ENCODE results near the gene SLC2A11.

The SLC2A11 gene
- total RNA-seq = 2.0 to 12.8 (median 6.9) reads per million in 9 experiments

- peaks cover 19 to 20% of the 10 kb centered on the region in 2 donors for H3K4me1 Mint-ChIP-seq (ENCODE audit: low read depth in 2 of 2)
- H3K27me3 Mint-ChIP-seq = no peaks in the 10 kb centered on the region
Measured at GRCh38 chr22:23857606-23858483, at the start of gene SLC2A11. TSS of gene SLC2A11 (plus strand) at chr22:23857875. CDS start at chr22:23858000, 125 bp downstream.

GRCh38 chr22:23812378-23812777 is 45.3 kb upstream of the SLC2A11 start:
- no peak for DNase-seq
- ATAC-seq (replicated peaks) = no peak
- Mint-ChIP-seq H3K27ac (no peak overlapping the region), H3K9me3 (no peaks in the 10 kb centered on the region), H3K4me3 (no peak overlapping the region), H3K4me1 (ENCODE audit: low read depth in 2 of 2) (no peaks in the 10 kb centered on the region), H3K36me3 (ENCODE audit: insufficient read depth) (peaks cover 52% of the 10 kb centered on the region), H3K27me3 (no peaks in the 10 kb centered on the region)

More at GRCh38 chr22:23857606-23858483, at the start of gene SLC2A11:
- peak; percentile 86 to 90 (median 88) for DNase-seq
- ATAC-seq (replicated peaks) = peak; percentile 94
- Mint-ChIP-seq H3K27ac (peak within 1 kb of the TSS; percentile 84 to 91), H3K9me3 (no peaks in the 10 kb centered on the region), H3K4me3 (peak within 1 kb of the TSS; percentile 93 to 96), H3K36me3 (ENCODE audit: insufficient read depth) (peaks cover 17% of the 10 kb centered on the region)

GRCh38 chr22:23815541-23816155 is 42.0 kb upstream of the SLC2A11 start:
- ATAC-seq (replicated peaks) (no peak), DNase-seq (no peak)
- peak overlapping the region in 1 of 2 donors; percentile 65 for H3K27ac Mint-ChIP-seq
- H3K27me3 Mint-ChIP-seq = no peaks in the 10 kb centered on the region
- H3K4me3 Mint-ChIP-seq = no peak overlapping the region
- H3K4me1 Mint-ChIP-seq (ENCODE audit: low read depth in 2 of 2) = peaks cover 0 to 3% of the 10 kb centered on the region in 2 donors
- H3K36me3 Mint-ChIP-seq (ENCODE audit: insufficient read depth) = peaks cover 43% of the 10 kb centered on the region
- H3K9me3 Mint-ChIP-seq = no peaks in the 10 kb centered on the region

DNA sequence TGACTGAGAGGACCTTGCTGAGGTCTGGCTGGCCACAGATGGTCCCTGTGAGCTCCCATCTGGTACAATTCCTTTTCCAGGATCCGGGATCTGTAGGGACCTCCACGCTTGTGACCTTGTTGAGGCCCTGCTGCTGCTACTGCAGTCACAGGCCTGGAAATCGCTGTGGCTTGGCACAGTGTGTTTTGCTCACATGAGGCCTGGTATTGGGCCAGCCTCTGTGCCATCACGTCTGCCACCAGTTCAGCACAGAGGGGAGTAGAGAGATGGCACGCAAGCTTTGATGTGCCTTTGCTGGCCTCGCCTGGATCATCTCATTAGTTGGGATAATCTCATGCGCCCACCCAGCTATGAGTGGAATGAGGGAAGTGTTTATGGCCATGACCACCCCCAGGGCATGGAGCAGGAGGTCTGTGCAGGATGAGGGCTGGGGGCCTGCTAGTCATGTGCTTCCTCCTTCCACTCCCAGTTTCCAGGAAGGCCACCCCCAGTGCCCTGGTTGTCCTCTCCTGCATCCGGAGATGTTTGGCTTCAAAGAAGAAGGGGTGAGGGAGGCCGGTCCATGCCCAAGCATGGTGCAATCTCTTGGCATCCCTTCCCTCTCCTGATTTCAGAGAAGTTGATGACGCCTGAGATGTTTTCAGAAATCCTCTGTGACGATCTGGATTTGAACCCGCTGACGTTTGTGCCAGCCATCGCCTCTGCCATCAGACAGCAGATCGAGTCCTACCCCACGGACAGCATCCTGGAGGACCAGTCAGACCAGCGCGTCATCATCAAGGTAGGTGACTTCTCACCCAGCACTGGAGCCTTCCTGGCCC is 41.3 kb upstream of the SLC2A11 start:
- no peaks in the 10 kb centered on the region for H3K27me3 Mint-ChIP-seq
- no peak for ATAC-seq (replicated peaks)
- peaks cover 0 to 3% of the 10 kb centered on the region in 2 donors for H3K4me1 Mint-ChIP-seq (ENCODE audit: low read depth in 2 of 2)
- no peaks in the 10 kb centered on the region for H3K9me3 Mint-ChIP-seq
- no peak overlapping the region for H3K4me3 Mint-ChIP-seq
- no peak for DNase-seq
- H3K27ac Mint-ChIP-seq = peak overlapping the region in 1 of 2 donors; percentile 65
- peaks cover 38% of the 10 kb centered on the region for H3K36me3 Mint-ChIP-seq (ENCODE audit: insufficient read depth)

- Mint-ChIP-seq H3K27ac (peak overlapping the region in 1 of 2 donors; percentile 75), H3K4me3 (no peak overlapping the region), H3K4me1 (ENCODE audit: low read depth in 2 of 2) (peaks cover 0 to 3% of the 10 kb centered on the region in 2 donors), H3K36me3 (ENCODE audit: insufficient read depth) (peaks cover 36% of the 10 kb centered on the region), H3K27me3 (no peaks in the 10 kb centered on the region), H3K9me3 (no peaks in the 10 kb centered on the region)
- ATAC-seq (replicated peaks) (no peak), DNase-seq (no peak)
Measured at GRCh38 chr22:23817146-23817545, 40.5 kb upstream of the SLC2A11 start.

- H3K27ac Mint-ChIP-seq = no peak overlapping the region
- H3K36me3 Mint-ChIP-seq (ENCODE audit: insufficient read depth) = peaks cover 41% of the 10 kb centered on the region
- DNase-seq (no peak), ATAC-seq (replicated peaks) (no peak)
- no peak overlapping the region for H3K4me3 Mint-ChIP-seq
- H3K9me3 Mint-ChIP-seq = no peaks in the 10 kb centered on the region
- peaks cover 0 to 7% of the 10 kb centered on the region in 2 donors for H3K4me1 Mint-ChIP-seq (ENCODE audit: low read depth in 2 of 2)
- H3K27me3 Mint-ChIP-seq = no peaks in the 10 kb centered on the region
Measured at GRCh38 chr22:23818541-23818940, 39.1 kb upstream of the SLC2A11 start.

DNA sequence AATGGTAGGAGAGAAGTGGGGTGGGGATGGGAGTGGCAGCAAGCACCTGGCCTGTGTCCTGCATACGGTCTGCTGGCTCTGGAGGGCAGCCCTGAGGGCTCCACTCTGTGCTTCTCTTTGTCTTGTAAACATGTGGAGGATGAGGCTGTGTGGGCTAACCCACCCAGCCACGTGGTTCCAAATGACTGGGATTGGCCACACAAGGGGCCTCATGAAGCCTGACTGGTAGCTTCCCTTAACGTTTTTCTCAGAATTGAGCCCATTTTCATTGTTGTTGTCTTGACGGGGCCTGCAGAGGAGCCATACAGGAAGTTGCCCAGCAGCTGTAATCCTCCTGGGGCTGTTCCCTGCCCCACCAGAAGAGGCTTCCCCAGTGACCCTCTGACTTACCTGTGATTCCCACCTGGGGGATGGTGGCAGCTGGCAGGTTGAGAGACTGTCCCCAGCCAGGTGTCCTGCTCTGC is 36.9 kb upstream of the SLC2A11 start:
- Mint-ChIP-seq H3K4me3 (no peak overlapping the region), H3K36me3 (ENCODE audit: insufficient read depth) (peaks cover 36% of the 10 kb centered on the region), H3K27ac (peak overlapping the region; percentile 23 to 48), H3K27me3 (no peaks in the 10 kb centered on the region), H3K4me1 (ENCODE audit: low read depth in 2 of 2) (peaks cover 0 to 7% of the 10 kb centered on the region in 2 donors), H3K9me3 (no peaks in the 10 kb centered on the region)
- no peak for DNase-seq
- no peak for ATAC-seq (replicated peaks)

DNA sequence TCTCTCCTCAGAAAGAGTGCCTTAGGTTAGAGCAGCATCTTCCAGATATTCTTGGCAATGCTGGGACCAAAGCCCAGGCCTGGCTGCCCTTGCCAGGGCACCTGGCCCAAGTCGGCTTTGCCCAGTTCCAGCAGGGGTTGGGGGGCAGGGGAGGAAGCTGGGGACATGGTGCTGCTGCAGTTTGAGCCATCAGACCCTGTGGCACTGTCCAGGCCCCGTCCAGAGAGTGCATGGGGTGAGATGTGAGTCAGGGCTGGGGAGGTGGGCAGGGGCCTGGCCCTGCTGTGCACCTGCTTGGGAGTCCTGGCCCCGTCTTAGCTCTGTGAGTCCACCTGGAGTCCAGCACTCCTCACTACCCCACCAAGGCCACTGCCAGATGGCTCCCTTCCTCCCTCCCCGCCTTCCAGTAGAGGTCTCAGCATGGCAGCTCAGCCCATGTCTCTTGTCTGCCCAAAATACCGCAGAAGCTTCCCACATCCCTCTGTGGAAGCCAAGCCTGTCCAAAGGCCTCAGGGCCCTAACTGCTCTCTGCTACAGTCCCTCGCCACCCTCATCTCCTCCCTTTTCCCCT is 35.5 kb upstream of the SLC2A11 start:
- ATAC-seq (replicated peaks) (no peak), DNase-seq (no peak)
- Mint-ChIP-seq H3K27ac (peak overlapping the region; percentile 55 to 60), H3K4me1 (ENCODE audit: low read depth in 2 of 2) (peaks cover 0 to 7% of the 10 kb centered on the region in 2 donors), H3K4me3 (no peak overlapping the region), H3K27me3 (no peaks in the 10 kb centered on the region), H3K36me3 (ENCODE audit: insufficient read depth) (peaks cover 35% of the 10 kb centered on the region), H3K9me3 (no peaks in the 10 kb centered on the region)

DNA sequence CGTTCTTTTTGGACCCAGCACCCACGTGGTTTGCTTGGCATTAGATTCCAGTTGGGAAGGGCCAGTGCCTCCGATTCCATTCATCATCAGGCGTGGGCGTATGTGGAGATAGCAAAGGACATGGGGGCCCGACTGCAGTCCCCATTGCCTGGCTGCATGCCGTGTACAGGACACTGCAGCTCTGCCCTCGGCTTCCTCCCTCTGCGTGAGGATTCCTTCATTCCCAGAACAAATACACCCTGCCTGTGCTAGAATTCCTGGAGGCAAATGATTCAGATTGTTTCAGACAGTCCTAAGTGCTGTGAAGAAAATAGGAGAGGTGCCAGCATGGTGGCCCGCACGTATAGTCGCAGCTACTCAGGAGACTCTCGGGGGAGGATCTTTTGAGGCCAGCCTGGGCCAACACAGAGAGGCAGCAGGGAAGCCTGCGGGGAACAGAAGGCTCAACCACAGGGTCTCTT is 34.3 kb upstream of the SLC2A11 start:
- peaks cover 0 to 7% of the 10 kb centered on the region in 2 donors for H3K4me1 Mint-ChIP-seq (ENCODE audit: low read depth in 2 of 2)
- H3K27me3 Mint-ChIP-seq = no peaks in the 10 kb centered on the region
- ATAC-seq (replicated peaks) (no peak), DNase-seq (no peak)
- H3K27ac Mint-ChIP-seq = peak overlapping the region in 1 of 2 donors; percentile 60
- no peaks in the 10 kb centered on the region for H3K9me3 Mint-ChIP-seq
- H3K4me3 Mint-ChIP-seq = no peak overlapping the region
- H3K36me3 Mint-ChIP-seq (ENCODE audit: insufficient read depth) = peaks cover 24% of the 10 kb centered on the region

DNA sequence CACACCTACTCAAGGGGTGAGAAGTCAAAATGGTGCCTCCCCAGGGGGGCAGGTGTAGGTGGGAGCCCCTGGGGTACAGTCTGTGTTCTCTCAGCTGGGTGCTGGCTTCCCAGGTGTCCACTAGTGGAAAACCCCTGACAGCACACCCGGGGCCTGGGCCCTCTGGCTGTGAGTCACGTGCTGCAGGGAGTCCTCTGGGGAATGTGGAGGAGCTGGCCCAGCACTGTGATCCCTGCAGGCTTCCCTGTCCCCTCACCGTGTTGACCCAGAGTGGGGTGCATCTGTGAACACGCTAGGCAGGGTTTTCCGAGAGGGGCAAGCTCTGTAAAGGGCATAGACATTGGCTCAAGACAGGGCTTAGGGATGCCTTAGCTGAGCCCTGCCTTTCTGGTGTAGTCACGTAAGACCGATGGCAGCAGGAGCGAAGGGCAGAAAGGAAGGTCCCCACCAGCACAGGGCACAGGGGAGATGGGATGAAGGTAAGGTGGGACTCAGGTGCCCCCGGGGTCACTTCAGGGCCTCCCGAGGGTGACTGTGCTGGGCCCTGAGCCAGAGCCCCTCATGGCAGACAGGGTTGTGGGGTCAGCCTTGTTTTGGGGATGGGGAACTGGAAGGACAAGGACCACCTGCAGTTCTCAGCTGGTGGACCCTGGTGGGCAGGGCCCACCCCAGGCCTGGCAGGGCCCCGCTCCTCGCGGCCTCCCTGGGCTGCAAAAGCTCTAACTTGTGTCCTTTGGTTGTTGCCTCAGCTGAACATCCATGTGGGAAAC is 33.0 kb upstream of the SLC2A11 start:
- H3K9me3 Mint-ChIP-seq = no peaks in the 10 kb centered on the region
- H3K36me3 Mint-ChIP-seq (ENCODE audit: insufficient read depth) = peaks cover 20% of the 10 kb centered on the region
- peak overlapping the region in 1 of 2 donors; percentile 29 for H3K27ac Mint-ChIP-seq
- no peak for DNase-seq
- no peak for ATAC-seq (replicated peaks)
- no peaks in the 10 kb centered on the region for H3K27me3 Mint-ChIP-seq
- no peak overlapping the region for H3K4me3 Mint-ChIP-seq
- H3K4me1 Mint-ChIP-seq (ENCODE audit: low read depth in 2 of 2) = peaks cover 6 to 18% of the 10 kb centered on the region in 2 donors

DNA sequence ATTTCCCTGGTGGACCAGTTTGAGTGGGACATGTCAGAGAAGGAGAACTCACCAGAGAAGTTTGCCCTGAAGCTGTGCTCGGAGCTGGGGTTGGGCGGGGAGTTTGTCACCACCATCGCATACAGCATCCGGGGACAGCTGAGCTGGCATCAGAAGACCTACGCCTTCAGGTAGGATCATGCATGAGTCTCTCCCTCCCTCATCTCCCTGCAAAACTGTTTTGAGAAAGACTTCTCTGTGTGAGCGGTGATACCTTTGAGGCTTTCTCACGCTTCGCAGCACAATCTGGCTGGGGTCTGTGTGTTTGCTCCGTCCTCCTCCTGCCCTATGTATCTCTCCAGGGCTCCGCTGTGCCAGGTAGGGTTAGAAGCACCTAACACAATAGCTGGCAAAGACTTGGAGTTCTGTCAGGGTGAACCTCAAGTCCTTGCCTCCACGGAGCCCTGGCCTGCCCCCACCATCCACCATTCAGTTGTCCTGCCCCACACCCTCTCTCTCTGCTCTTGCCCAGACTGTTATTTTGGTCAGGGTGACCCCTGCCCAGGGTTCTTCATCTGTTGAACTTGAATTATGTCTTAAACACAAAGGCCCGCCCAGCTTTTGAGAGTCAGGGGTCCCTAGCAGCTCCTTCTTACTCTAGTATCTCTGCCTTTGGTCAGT is 32.3 kb upstream of the SLC2A11 start:
- Mint-ChIP-seq H3K4me3 (no peak overlapping the region), H3K9me3 (no peaks in the 10 kb centered on the region), H3K36me3 (ENCODE audit: insufficient read depth) (peaks cover 24% of the 10 kb centered on the region), H3K27me3 (no peaks in the 10 kb centered on the region), H3K4me1 (ENCODE audit: low read depth in 2 of 2) (peaks cover 6 to 19% of the 10 kb centered on the region in 2 donors), H3K27ac (peak overlapping the region; percentile 11 to 56)
- ATAC-seq (replicated peaks) = no peak
- no peak for DNase-seq

Data from effector memory CD8-positive, alpha-beta T cell (primary cell).